ENCODE data around the gene IZUMO1R.
A peak's percentile ranks its signal among the peaks of the same experiment; 100 is the strongest.

- TF ChIP-seq CTCF (conservative IDR thresholded peaks at IDR 0.05; ENCODE audit: low read depth, low read length) = peak; percentile 49
- no peak for TF ChIP-seq EZH2 (IDR thresholded peaks at IDR 0.05; ENCODE audit: low read length, unreplicated experiment)
These were observed 6.3 kb upstream of the IZUMO1R start for GRCh38 chr11:94297985-94298576.
